GM21717 (cell line): ENCODE measurements around the gene KCNQ1.

Experiments used
- ATAC-seq: cut with Tn5 transposase; IDR thresholded peaks from one replicate; pipeline ENCODE4 v1.9.1; 2021; ENCODE audit warnings: mild to moderate bottlenecking, moderate library complexity; ENCODE audit not compliant: unreplicated experiment

The KCNQ1 gene

DNA sequence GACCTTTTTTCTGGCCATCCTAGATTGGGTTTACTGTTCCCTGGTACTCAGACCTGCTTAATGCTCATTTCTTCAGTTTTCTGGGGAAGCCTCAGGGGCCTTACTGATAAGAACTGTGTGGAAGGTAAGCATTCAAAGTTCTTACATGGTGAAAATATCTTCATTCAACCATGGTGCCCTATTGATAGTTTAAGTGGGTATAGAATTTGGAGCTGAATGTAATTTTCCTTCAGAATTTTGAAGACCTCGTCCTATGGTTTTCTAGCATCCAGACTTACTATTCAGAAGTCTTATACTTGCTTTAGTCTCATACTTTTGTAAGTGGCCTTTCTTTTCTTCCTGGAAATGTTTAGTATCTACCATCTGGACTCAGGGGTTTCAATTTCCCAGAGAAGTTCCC lies 365.0 kb downstream of the KCNQ1 start:
- ATAC-seq = no peak

DNA sequence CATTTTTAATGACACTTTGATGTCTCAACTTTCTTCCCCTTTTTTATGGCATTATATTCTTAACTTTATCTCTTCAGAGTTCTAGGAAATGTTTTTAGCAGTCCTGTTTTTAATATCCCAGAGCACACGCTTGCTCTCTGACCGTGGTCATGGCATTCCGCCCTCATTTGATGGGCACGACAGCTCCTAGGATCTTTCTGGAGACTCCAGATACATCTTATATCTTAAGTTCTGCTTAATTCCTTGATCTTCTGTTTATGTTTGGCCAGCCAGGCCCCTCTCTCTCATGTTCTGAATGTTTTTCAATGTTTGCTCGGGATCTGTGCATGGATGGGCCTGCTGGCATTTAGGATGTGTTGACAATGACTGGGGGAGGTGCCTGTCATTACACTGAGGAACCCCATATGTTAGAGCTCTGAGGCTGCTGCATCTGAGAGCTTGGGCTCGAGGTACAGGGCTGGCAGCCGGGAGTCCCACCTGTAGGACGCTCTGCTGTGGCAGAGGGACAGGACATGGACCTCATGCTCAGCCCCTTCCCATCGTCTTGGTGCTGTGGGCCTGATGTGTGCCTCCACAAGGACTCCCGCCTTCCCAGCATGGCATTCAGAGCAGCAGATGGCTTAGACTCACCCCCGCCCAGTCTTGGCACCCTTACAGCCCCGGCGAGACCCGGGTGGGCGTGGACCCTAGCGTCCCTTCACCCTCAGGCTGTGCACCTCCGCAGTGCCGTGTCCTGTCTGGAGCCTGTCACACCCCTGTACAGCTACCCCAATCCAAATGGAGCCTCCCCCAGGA lies 365.8 kb downstream of the KCNQ1 start:
- ATAC-seq = no peak

GRCh38 chr11:2811206-2812091 lies 366.6 kb downstream of the KCNQ1 start:
- ATAC-seq = no peak

DNA sequence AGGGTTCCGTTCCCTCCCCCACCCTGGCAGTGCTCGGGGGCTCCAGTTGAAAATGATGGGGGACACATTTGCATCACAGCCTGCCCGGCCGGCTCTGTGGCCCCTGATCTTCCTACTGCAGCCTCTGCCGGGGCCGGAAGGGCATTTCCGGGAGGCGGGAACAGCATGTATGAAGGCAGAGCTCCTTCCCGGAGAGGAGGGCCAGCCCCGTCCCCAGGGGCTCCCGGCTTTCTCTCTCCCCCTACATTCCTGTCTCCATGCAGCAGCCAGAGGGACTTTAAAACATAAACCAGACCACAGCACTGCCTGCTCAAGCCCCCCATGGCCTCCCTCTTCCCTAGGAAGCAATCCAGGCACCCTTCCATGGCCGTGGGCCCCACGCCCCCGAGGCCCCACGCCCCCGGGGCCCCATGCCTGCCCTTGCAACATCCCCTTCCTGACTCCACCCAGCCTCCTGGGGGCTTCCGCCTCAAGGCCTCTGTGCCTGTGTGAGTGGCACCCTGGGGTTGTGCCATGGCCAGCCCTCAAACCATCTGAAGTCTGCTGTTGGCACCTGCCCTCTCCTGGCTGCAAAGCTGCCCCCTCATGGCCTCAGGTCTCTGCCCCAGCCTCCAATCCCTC lies 367.7 kb downstream of the KCNQ1 start:
- no peak for ATAC-seq

DNA sequence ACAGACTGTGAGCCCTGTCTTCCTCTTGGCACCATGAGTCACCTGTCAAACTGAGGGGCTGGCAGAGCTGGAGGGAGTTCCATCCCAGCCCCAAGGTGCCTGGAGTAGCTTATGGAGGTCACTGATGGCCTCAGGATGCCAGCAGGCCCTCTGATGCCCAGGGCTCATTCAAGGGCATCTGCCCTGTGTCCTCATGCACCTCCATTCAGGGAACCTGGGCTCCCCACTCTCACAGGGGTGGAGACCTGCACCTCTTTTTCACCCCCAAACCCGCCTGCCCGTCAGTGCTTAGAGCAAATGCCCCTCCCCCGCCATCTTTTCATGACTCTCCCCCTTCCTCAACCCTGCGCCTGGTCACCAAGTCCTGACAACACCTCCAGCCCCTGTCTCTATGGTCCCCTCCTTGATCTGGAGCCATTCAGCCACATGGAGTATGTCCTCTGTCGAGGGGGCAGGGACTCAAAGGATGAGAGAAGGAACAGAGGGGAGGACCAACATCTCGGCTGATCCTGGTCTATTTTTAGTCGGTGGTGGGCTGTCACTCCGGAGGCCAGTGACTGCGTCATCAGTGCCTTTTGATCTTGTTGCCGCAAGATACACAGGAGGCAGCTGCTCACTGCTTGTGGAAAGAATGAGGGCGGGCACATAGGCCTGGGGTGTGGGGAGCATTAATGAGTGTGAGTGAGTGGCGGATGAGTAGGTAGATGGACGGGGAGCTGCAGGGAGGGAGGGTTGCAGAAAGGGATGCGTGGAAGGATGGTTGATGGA lies 368.5 kb downstream of the KCNQ1 start:
- ATAC-seq = no peak

- ATAC-seq = no peak
Measured at GRCh38 chr11:2813968-2814367, 369.2 kb downstream of the KCNQ1 start.

DNA sequence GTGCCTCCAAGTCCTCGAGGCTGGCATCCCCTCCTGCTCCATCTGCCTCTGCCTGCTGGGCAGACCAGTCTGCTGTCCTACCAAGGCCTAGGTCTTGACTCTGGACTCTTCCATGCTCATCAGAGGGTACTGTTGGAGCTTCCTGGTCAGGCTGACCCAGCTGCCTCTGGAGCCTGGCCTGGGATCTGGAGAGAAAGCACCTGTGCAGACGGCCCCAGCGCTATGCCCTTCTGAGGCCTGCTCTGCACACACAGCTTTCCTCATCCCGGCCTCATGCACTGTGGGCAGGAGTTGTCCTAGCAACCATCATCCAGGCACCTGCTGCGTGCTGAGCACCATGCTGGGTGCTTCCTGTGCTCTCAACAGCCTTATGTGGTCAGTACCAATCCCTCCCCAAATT lies 369.9 kb downstream of the KCNQ1 start:
- ATAC-seq = no peak

DNA sequence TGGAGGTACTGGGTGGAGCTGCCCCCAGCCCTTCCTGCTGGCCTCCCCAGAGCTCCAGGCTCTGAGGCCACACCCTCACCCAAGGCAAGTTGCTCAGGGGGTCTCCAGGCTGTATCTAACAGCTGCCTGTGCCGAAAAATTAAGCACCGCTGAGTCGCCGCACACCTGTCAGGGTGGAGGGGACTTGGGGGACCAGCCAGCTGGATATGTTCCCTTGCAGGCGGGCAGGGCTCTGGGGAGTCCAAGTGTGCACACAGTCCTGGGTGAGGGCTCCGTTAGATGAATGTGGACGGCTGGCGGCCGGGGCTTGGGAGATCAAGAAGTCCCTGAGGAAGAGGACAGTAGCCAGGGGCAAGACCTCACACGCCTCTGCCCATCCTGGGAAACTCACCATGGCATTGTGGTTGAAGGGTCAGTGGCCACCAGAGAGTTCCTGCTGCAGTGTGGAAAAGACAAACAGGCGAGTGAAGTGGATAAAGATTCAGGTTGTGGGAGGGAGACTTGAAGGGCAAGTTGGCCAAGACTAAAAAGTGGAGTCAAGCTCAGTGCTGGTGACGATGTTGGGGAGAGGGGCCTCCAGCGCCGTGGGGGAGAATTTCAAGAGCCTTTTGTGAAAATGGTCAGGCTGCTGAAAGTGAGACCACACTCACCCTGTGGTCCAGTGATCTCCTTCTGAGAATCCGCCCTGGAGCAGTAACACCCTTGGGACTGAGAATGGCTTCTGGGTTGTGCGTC lies 371.1 kb downstream of the KCNQ1 start:
- ATAC-seq = no peak

GRCh38 chr11:2816523-2816922 lies 371.7 kb downstream of the KCNQ1 start:
- no peak for ATAC-seq

GRCh38 chr11:2816941-2817421 lies 372.2 kb downstream of the KCNQ1 start:
- no peak for ATAC-seq

DNA sequence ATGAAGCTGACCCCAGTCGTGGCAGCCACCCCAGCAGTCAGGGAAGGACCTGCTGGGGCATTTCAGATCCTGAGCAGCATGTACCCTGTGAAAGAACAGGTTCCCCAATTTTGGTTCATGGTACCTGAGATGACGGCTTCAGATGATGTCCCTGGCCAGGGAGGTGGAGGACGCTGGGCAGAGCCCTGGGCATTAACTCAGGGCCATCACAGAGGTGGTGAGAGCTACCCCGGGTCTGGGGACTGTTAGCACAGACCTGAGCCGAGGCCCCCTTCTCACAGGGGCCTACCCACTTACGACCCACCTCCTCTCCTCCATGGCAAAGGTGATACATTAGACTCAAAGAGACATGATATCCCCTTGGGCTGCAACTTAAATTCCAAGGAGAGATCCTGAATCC lies 372.6 kb downstream of the KCNQ1 start:
- no peak for ATAC-seq

GRCh38 chr11:2818021-2818420 lies 373.2 kb downstream of the KCNQ1 start:
- no peak for ATAC-seq

DNA sequence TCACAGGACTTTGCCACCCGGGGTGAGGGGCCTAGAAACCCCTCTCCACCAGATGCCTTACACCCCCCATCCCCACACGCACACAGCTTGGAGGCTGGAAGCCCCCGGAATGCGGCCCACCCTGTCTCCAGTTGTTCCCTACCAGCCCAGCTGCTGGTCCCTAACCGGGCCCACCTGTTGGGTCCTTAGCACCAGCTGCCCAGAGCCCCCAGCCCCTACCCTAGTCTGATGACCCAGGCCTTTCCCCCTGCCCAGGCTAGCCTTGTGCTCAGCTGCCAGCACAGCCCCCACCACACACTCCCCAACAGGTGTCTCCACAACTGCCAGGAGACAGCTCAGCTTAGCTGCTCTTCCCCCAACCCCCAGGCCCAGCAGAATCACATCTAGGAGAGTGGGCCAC lies 373.7 kb downstream of the KCNQ1 start:
- ATAC-seq = no peak

DNA sequence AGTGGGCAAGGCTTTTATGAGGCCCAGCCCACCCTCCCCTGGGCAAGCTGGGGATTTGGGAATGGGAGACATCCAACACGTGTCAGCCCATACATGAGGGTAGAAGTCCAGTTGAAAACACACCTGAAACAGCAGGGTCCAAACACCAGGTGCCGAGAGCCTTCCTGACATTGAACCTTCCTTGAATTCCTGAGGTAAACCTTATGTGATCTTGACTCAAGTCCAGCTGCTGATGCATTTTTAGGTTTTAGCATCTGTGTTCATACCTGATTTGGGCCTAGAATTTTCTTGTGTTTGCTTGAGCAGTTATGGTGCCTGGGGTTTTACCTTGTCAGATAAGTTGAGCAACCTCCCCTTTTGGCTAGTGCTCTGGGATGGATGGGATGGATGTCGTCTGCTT lies 374.5 kb downstream of the KCNQ1 start:
- ATAC-seq = no peak

DNA sequence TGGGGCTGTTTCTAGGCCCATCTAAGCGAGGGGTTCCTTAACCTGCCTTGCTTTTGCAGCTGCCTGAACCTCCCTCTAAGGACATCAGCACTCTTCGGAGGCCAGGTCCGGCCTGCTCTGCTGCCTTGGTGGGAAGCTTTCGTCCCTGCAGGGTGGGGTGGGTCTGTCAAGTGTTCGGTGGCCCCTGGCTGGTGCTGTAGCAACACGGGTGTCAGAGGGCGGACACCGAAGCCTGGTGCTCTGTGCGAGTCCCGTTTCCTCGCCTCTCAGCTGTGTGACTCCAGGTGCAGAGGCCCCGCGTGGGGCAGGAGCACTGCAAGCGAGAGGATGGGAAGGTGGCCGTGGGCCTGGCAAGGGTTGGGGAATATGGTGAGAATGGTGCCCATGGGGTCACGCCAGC lies 376.2 kb downstream of the KCNQ1 start:
- no peak for ATAC-seq

DNA sequence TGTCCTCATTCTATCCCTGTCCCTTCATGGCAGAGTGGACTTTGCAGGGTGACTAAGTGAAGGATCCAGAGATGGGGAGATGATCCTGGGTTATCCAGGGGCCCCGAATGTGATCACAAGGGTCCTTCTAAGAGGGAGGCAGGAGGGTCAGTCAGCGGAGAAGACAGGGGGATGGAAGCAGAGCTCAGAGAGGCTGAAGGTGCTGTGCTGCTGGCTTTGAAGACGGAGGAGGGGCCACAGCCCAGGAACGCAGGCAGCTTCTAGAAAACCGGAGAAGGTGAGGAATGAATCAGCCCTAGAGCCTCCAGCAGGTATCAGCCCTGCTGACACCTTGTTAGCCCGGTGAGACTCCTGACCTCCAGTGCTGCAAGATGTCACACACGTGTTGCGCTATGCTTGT lies 377.1 kb downstream of the KCNQ1 start:
- ATAC-seq = no peak

- no peak for ATAC-seq
Measured at GRCh38 chr11:2824851-2825250, 380.0 kb downstream of the KCNQ1 start.

DNA sequence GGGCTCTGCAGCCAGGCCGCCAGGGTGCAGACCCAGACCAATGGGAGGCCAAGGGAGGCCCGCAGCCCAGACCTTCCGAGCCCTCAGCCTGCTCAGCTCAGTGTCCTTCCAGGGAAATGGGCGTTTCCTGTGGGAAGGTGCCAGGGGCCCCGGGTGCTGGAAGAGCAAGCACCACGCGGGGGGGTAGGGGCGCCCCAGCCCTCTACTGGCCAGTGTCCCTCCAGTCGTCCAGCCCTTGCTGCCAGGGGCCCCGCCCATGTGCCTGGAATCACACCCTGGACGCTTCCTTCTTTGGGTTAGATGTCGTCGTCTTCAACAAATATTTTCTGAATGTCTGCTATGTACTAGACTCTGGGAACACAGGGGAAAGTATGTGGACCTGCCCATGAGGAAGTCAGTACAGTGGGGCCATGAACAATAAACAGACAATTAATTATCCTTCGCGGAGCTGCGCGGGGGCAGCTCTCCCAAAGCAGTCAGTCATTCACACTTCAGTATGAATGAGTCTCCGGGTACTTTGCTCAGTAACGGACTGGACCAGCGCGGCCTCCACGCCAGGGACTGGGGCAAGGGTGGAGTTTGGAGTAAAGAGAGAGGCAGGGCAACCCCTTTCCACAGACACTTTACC lies 380.6 kb downstream of the KCNQ1 start:
- no peak for ATAC-seq

DNA sequence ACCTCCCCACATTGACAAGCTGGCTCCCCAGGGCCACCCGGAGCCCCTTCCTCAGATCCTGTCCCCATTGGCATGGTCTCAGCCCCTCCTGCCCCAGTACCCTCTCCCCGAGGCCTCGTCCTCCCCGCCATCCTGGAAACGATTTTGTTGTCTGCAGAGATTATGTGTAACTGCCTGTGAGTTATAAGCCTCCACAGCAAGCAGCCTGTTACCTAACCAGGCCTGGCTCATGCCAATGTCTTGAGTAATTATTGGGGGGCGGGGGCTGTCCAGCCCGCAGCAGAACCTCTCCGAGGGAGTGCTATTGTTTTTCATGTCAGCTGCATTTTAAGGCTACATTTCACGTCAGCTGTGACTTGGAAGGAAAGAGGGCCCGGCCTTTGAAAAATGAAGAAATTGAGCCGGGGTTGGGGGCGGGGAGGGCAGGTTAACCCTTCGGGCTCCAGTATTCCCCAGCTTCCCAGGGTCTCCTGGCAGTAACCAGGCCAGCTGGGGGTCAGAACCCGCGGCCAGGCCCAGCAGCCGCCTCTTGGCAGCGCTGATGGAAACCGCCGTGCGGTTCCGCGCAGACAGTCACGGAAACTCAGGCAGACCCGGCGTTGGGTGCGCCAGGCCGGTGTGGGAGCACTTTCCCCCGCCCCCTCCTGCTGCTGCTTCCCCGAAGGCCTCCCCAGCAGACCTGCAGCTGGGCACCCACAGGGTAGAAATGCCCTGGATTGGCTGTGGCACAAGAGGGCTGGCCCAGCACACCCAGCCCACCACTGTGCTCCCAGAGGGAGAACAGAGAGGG lies 381.3 kb downstream of the KCNQ1 start:
- no peak for ATAC-seq
